Thoracic aorta (tissue), 2 donors: ENCODE results near the gene ATAD1. TPM values are rescaled to one million over a fixed set of nuclear protein-coding genes. Genes with fewer than 3 reads are reported as not detected.

Experiments used
- ATAC-seq: fragments of 150-250 bp; one replicate; pipeline ENCODE4 v1.8.0; 2017; ENCODE audit warnings: low read depth; ENCODE audit not compliant: insufficient number of reproducible peaks, low FRiP score
- DNase-seq: peaks from one replicate; pipeline ENCODE4 v3.0.0-alpha.2; 2020; ENCODE audit warnings: low spot score
- H3K27ac ChIP-seq, 2 donors: fragments of 200-600 bp; sonication (generic); 1 replicate in 1 of 2; 2 replicates in 1 of 2; pipeline ENCODE4 v1.5.1; 2016; ENCODE audit warnings: mild to moderate bottlenecking in 2 of 2, moderate library complexity in 2 of 2
- H3K27me3 ChIP-seq: fragments of 200-600 bp; sonication (generic); replicated peaks from 2 replicates; pipeline ENCODE4 v1.6.0; 2016; ENCODE audit warnings: mild to moderate bottlenecking; ENCODE audit not compliant: insufficient read depth
- H3K36me3 ChIP-seq: fragments of 200-600 bp; sonication (generic); one replicate; pipeline ENCODE4 v1.5.1; 2016
- H3K4me1 ChIP-seq, 2 donors: fragments of 200-600 bp; sonication (generic); 1 replicate in 1 of 2; 2 replicates in 1 of 2; pipeline versions ENCODE4 v1.5.1 to v1.6.0; 2016; ENCODE audit warnings: low read depth in 2 of 2, mild to moderate bottlenecking in 1 of 2; ENCODE audit not compliant: control insufficient read depth in 1 of 2
- H3K4me3 ChIP-seq: fragments of 200-600 bp; sonication (generic); 2 replicates; pipeline ENCODE4 v1.5.1; 2016; ENCODE audit warnings: mild to moderate bottlenecking
- H3K9me3 ChIP-seq: fragments of 200-600 bp; sonication (generic); 2 replicates; pipeline ENCODE4 v1.5.1; 2016
- CTCF ChIP-seq: fragments of 200-600 bp; sonication (generic); IDR thresholded peaks from one replicate; pipeline ENCODE4 v1.5.1; 2019; ENCODE audit warnings: antibody characterized with exemption
- total RNA-seq, 2 donors: library from RNA; depleted of rRNA; stranded (reverse); fragments of >200 nt; gene quantifications; one replicate each; pipeline versions ENCODE4 v1.1.0 to v1.2.3, GENCODE V29; 2016

The ATAD1 gene
- total RNA-seq, 2 donors from 2014 or later: 25.3 to 29.1 TPM

- ATAC-seq (no peak), DNase-seq (no peak)
- Histone ChIP-seq H3K9me3 (no peaks in the 10 kb centered on the region), H3K27me3 (no peaks in the 10 kb centered on the region), H3K4me1 (peaks cover 2 to 4% of the 10 kb centered on the region in 2 donors), H3K36me3 (no peaks in the 10 kb centered on the region), H3K4me3 (no peak overlapping the region), H3K27ac (no peak overlapping the region)
- TF ChIP-seq CTCF: no peak
Measured at GRCh38 chr10:87798082-87798481, 19.9 kb downstream of the ATAD1 start.

- DNase-seq: no peak
Measured at GRCh38 chr10:87794285-87794684, 23.7 kb downstream of the ATAD1 start.

GRCh38 chr10:87790185-87790584, 27.8 kb downstream of the ATAD1 start:
- peaks cover 3% of the 10 kb centered on the region for H3K36me3 ChIP-seq
- no peak overlapping the region for H3K27ac ChIP-seq
- no peak for DNase-seq
- no peak for ATAC-seq
- no peak overlapping the region for H3K4me3 ChIP-seq
- H3K4me1 ChIP-seq: peaks cover 8 to 13% of the 10 kb centered on the region in 2 donors
- H3K9me3 ChIP-seq: no peaks in the 10 kb centered on the region
- no peaks in the 10 kb centered on the region for H3K27me3 ChIP-seq
- no peak for TF ChIP-seq CTCF

More at GRCh38 chr10:87794285-87794684, 23.7 kb downstream of the ATAD1 start:
- no peak for TF ChIP-seq CTCF
- Histone ChIP-seq H3K27me3 (no peaks in the 10 kb centered on the region), H3K27ac (no peak overlapping the region), H3K9me3 (no peaks in the 10 kb centered on the region), H3K4me1 (peaks cover 12% of the 10 kb centered on the region in 2 donors), H3K36me3 (no peaks in the 10 kb centered on the region), H3K4me3 (no peak overlapping the region)
- no peak for ATAC-seq

GRCh38 chr10:87786421-87786820, 31.6 kb downstream of the ATAD1 start:
- Histone ChIP-seq H3K27me3 (no peaks in the 10 kb centered on the region), H3K4me3 (no peak overlapping the region), H3K4me1 (peaks cover 8 to 11% of the 10 kb centered on the region in 2 donors), H3K9me3 (no peaks in the 10 kb centered on the region), H3K36me3 (peaks cover 6% of the 10 kb centered on the region), H3K27ac (no peak overlapping the region)
- no peak for TF ChIP-seq CTCF
- DNase-seq (no peak), ATAC-seq (no peak)

DNA sequence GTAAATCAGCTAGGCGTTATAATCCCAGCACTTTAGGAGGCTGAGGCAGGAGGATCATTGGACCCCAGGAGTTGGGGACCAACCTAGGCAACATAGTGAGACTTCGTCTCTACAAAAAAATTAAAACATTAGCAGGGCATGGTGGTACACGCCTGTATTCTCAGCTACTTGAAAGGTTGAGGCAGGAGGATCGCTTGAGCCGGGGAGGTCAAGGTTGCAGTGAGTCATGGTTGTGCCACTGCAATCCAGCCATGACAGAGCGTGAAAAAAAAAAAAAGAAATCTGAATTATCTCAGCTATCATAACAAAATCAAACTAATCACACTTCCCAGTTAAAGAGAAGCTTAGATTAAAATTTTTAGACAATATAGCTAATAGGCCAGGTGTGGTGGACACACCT, 35.3 kb downstream of the ATAD1 start:
- H3K9me3 ChIP-seq: no peaks in the 10 kb centered on the region
- DNase-seq: no peak
- peaks cover 3% of the 10 kb centered on the region for H3K36me3 ChIP-seq
- H3K4me3 ChIP-seq: no peak overlapping the region
- H3K4me1 ChIP-seq: no peaks in the 10 kb centered on the region
- no peaks in the 10 kb centered on the region for H3K27me3 ChIP-seq
- no peak overlapping the region for H3K27ac ChIP-seq
- no peak for TF ChIP-seq CTCF
- ATAC-seq: no peak
